Right lung (tissue), 5 donors: ENCODE results near the gene ABCA12. TPM values are rescaled to one million over a fixed set of nuclear protein-coding genes. Genes with fewer than 3 reads are reported as not detected.
A peak's percentile ranks its signal among the peaks of the same experiment; 100 is the strongest.

Source experiments
- DNase-seq, 2 donors: peaks; one replicate each; pipeline ENCODE4 v3.0.0-alpha.2; 2013
- polyA plus RNA-seq, 5 donors: library from polyadenylated mRNA; unstranded; fragments of 120-200 nt; gene quantifications; one replicate each; pipeline versions ENCODE4 v1.2.1 to v1.2.3, GENCODE V29; 2013; ENCODE audit warnings: inconsistent platforms in 1 of 5, low replicate concordance in 1 of 5; ENCODE audit not compliant: insufficient read length in 5 of 5, insufficient read depth in 1 of 5

ABCA12 gene
- polyA plus RNA-seq, 5 donors, result 0.06 to 0.26 (median 0.08) TPM

- DNase-seq, result no peak
These were observed 86.0 kb downstream of the ABCA12 start for GRCh38 chr2:215052404-215052803.

- no peak for DNase-seq
These were observed 89.1 kb downstream of the ABCA12 start for GRCh38 chr2:215049341-215049740.

GRCh38 chr2:215038421-215038820 is 100.0 kb downstream of the ABCA12 start:
- DNase-seq, result no peak

- DNase-seq, result no peak
These were observed 102.1 kb downstream of the ABCA12 start for GRCh38 chr2:215036314-215036713.

- DNase-seq, result no peak
These were observed 104.3 kb downstream of the ABCA12 start for GRCh38 chr2:215034154-215034553.

- no peak for DNase-seq
These were observed 106.3 kb downstream of the ABCA12 start for GRCh38 chr2:215032153-215032552.

- DNase-seq, result no peak
These were observed 107.1 kb downstream of the ABCA12 start for GRCh38 chr2:215031321-215031720.

GRCh38 chr2:215029936-215030335 is 108.5 kb downstream of the ABCA12 start:
- DNase-seq, result no peak

- DNase-seq, result no peak
These were observed 110.2 kb downstream of the ABCA12 start for GRCh38 chr2:215028231-215028630.

- no peak for DNase-seq
These were observed 110.6 kb downstream of the ABCA12 start for GRCh38 chr2:215027779-215028178.

GRCh38 chr2:215022910-215023309 is 115.5 kb downstream of the ABCA12 start:
- DNase-seq, result no peak

GRCh38 chr2:215022418-215022817 is 116.0 kb downstream of the ABCA12 start:
- no peak for DNase-seq

GRCh38 chr2:215020283-215020682 is 118.1 kb downstream of the ABCA12 start:
- no peak for DNase-seq

GRCh38 chr2:215019521-215020145 is 118.8 kb downstream of the ABCA12 start:
- no peak for DNase-seq

- DNase-seq, result no peak
These were observed 119.3 kb downstream of the ABCA12 start for GRCh38 chr2:215019085-215019484.

GRCh38 chr2:215015421-215015820 is 123.0 kb downstream of the ABCA12 start:
- DNase-seq, result no peak

- DNase-seq, result no peak
These were observed 128.0 kb downstream of the ABCA12 start for GRCh38 chr2:215010390-215010789.

GRCh38 chr2:215003001-215003400 is 135.4 kb downstream of the ABCA12 start:
- peak; percentile 3 to 10 for DNase-seq

- DNase-seq, result peak; percentile 12 to 33
These were observed 135.9 kb downstream of the ABCA12 start for GRCh38 chr2:215002500-215002899.

GRCh38 chr2:215000721-215001120 is 137.7 kb downstream of the ABCA12 start:
- no peak for DNase-seq

- no peak for DNase-seq
These were observed 142.3 kb downstream of the ABCA12 start for GRCh38 chr2:214995926-214996670.

- no peak for DNase-seq
These were observed 143.0 kb downstream of the ABCA12 start for GRCh38 chr2:214995409-214995808.

- DNase-seq, result no peak
These were observed 145.5 kb downstream of the ABCA12 start for GRCh38 chr2:214992911-214993310.

GRCh38 chr2:214989187-214989586 is 149.2 kb downstream of the ABCA12 start:
- no peak for DNase-seq
